ENCODE results near the gene MYH4. TPM values are rescaled to one million over a fixed set of nuclear protein-coding genes. Genes with fewer than 3 reads are reported as not detected.
A peak's percentile ranks its signal among the peaks of the same experiment; 100 is the strongest.

Gene MYH4
- total and polyA plus RNA-seq, 2 of the 8 experiments (the other 6 are each of a cell fraction or from before 2014, with no cell fraction given) = not detected

- H4K91ac ChIP-seq (replicated peaks; ENCODE audit: insufficient read length, low read length) = no peak overlapping the region
- H4K8ac ChIP-seq (ENCODE audit: extremely low read depth, insufficient read depth, low read length) = no peak overlapping the region
- H2BK5ac ChIP-seq (ENCODE audit: low read depth, low read length) = no peak overlapping the region
- no peak overlapping the region for H3K23ac ChIP-seq (ENCODE audit: insufficient read length)
- H3K9me3 ChIP-seq (ENCODE audit: insufficient read depth in 2 of 2, low read depth in 1 of 2, low read length in 1 of 2) = no peaks in the 10 kb centered on the region
- H2BK120ac ChIP-seq (replicated peaks; ENCODE audit: low read depth, low read length) = no peak overlapping the region
- no peaks in the 10 kb centered on the region for H4K20me1 ChIP-seq (replicated peaks in 1 of 2; ENCODE audit: control insufficient read depth in 1 of 2, insufficient read depth in 2 of 2, low read length in 2 of 2)
- no peaks in the 10 kb centered on the region for H3K79me1 ChIP-seq (ENCODE audit: low read depth, low read length)
- H3K4me2 ChIP-seq (ENCODE audit: insufficient read depth in 1 of 2, low read depth in 2 of 2, low read length in 2 of 2) = no peak overlapping the region
- H3K4me3 ChIP-seq (ENCODE audit: extremely low read depth in 1 of 4, insufficient read depth in 2 of 4, low read depth in 3 of 4, low read length in 4 of 4) = no peak overlapping the region
- FAIRE-seq (peak; percentile 24), DNase-seq (ENCODE audit: low read depth in 1 of 2, low spot score in 2 of 2) (no peak)
- H4K5ac ChIP-seq (ENCODE audit: insufficient read length, low read depth, low read length) = no peak overlapping the region
- H3K56ac ChIP-seq (replicated peaks; ENCODE audit: insufficient read length, low read depth, low read length) = no peak overlapping the region
- H2BK15ac ChIP-seq (ENCODE audit: low read length) = no peak overlapping the region
- TF ChIP-seq CTCF (IDR thresholded peaks at IDR 0.05; ENCODE audit: control extremely low read depth in 1 of 3, insufficient read depth in 1 of 3, low read depth in 1 of 3, low read length in 3 of 3) = peak in 2 of 3 experiments; percentile 20 to 42; a peak in 2 of 4 replicates
- TF ChIP-seq RAD21 (IDR thresholded peaks at IDR 0.05 in 1 of 2, conservative IDR thresholded peaks at IDR 0.05 in 1 of 2; ENCODE audit: low read depth in 2 of 2, low read length in 2 of 2) = peak in 1 of 2 experiments; percentile 16; a peak in 1 of 4 replicates
- no peak for TF ChIP-seq NANOG (IDR thresholded peaks at IDR 0.05; ENCODE audit: insufficient read depth, low read depth, low read length, poor library complexity, severe bottlenecking)
- H2AFZ ChIP-seq (ENCODE audit: low read length) = no peak overlapping the region
- no peak overlapping the region for H3K14ac ChIP-seq (ENCODE audit: insufficient read length)
- H3K27me3 ChIP-seq (replicated peaks in 1 of 4; ENCODE audit: control insufficient read depth in 3 of 4, extremely low read depth in 1 of 4, insufficient read depth in 3 of 4, low read length in 3 of 4) = no peaks in the 10 kb centered on the region
- ChIA-PET POLR2A (ENCODE audit: partially characterized antibody) (no interaction called here), CTCF (ENCODE audit: partially characterized antibody) (interaction anchor here (0.6 to 3.3 kb wide), 13 partner anchors 9 to 685 kb away, joined by 3 to 16 read pairs (median 4); no protein-coding TSS in a partner anchor)
- no peak overlapping the region for H3K27ac ChIP-seq (ENCODE audit: low read depth, low read length)
- no peak overlapping the region for H3K4ac ChIP-seq (replicated peaks; ENCODE audit: insufficient read length, low read depth, low read length)
- WGBS, 2 experiments (ENCODE audit: extremely low coverage in 1 of 2, insufficient coverage in 1 of 2, insufficient read length in 1 of 2, insufficient replicate concordance in 2 of 2, low coverage in 1 of 2, low lambda C conversion rate in 2 of 2, missing lambda C conversion rate in 1 of 2) = 80% methylated on average over 4 of the region's 4 CpGs; no CpG with 5 or more reads in 1 of the 2 experiments
- H2AK5ac ChIP-seq (ENCODE audit: low read depth, low read length) = no peak overlapping the region
- H3K36me3 ChIP-seq (ENCODE audit: control insufficient read depth in 2 of 4, insufficient read depth in 4 of 4, low read length in 3 of 4) = no peaks in the 10 kb centered on the region
- no peak overlapping the region for H2BK20ac ChIP-seq (ENCODE audit: low read length)
- no peaks in the 10 kb centered on the region for H3K4me1 ChIP-seq (replicated peaks in 1 of 4; ENCODE audit: control insufficient read depth in 3 of 4, insufficient read depth in 4 of 4, low read length in 3 of 4)
- H3K23me2 ChIP-seq (ENCODE audit: low read depth, low read length) = no peaks in the 10 kb centered on the region
- H3K9ac ChIP-seq (replicated peaks in 1 of 4; ENCODE audit: extremely low read depth in 1 of 4, low read depth in 3 of 4, low read length in 3 of 4) = no peak overlapping the region
- H3K79me2 ChIP-seq (ENCODE audit: control insufficient read depth in 1 of 2, insufficient read depth in 2 of 2, low read length in 2 of 2) = no peaks in the 10 kb centered on the region
- no peak overlapping the region for H3K18ac ChIP-seq (ENCODE audit: extremely low read depth, low read length)
- no peak overlapping the region for H2BK12ac ChIP-seq (ENCODE audit: low read depth, low read length)
Measured at GRCh38 chr17:10463402-10463801, 6.0 kb downstream of the MYH4 start.
